H9 (cell line): Measurements from ENCODE around the gene SEMA4D. TPM values are rescaled to one million over a fixed set of nuclear protein-coding genes. Genes with fewer than 3 reads are reported as not detected.

Experiments
- DNase-seq: peaks from one replicate; pipeline ENCODE4 v3.0.0-alpha.2; 2017
- H2AFZ ChIP-seq: one replicate; pipeline ENCODE4 v1.6.1; 2013; ENCODE audit warnings: mild to moderate bottlenecking, low read length, control low read depth, moderate library complexity
- H2AK5ac ChIP-seq: 2 replicates; pipeline ENCODE4 v1.6.1; 2013; ENCODE audit warnings: low read length, control low read depth, mixed read lengths; ENCODE audit not compliant: insufficient read length
- H2BK120ac ChIP-seq: one replicate; pipeline ENCODE4 v1.6.1; 2013; ENCODE audit warnings: low read depth, mild to moderate bottlenecking, low read length, control low read depth, inconsistent platforms; ENCODE audit not compliant: poor library complexity, severe bottlenecking
- H2BK12ac ChIP-seq: 2 replicates; pipeline ENCODE4 v1.6.1; 2013; ENCODE audit warnings: low read length, control low read depth, mixed read lengths, low read depth; ENCODE audit not compliant: insufficient read length
- H2BK15ac ChIP-seq: 2 replicates; pipeline ENCODE4 v1.6.1; 2013; ENCODE audit warnings: low read depth, low read length, control low read depth
- H2BK20ac ChIP-seq: one replicate; pipeline ENCODE4 v1.6.1; 2013; ENCODE audit warnings: low read depth, mild to moderate bottlenecking, low read length, control low read depth, inconsistent platforms; ENCODE audit not compliant: poor library complexity, severe bottlenecking
- H2BK5ac ChIP-seq: 2 replicates; pipeline ENCODE4 v1.6.1; 2013; ENCODE audit warnings: low read length, control low read depth, mixed read lengths; ENCODE audit not compliant: insufficient read length
- H3K14ac ChIP-seq: 2 replicates; pipeline ENCODE4 v1.6.1; 2013; ENCODE audit warnings: low read length, control low read depth; ENCODE audit not compliant: insufficient read depth
- H3K18ac ChIP-seq: 2 replicates; pipeline ENCODE4 v1.6.1; 2013; ENCODE audit warnings: low read depth, mild to moderate bottlenecking, mixed read lengths, low read length, control low read depth; ENCODE audit not compliant: insufficient read length
- H3K23ac ChIP-seq: 2 replicates; pipeline ENCODE4 v1.6.1; 2013; ENCODE audit warnings: low read length, control low read depth, mixed read lengths, low read depth; ENCODE audit not compliant: insufficient read length
- H3K23me2 ChIP-seq: 2 replicates; pipeline ENCODE4 v1.6.1; 2013; ENCODE audit warnings: low read depth, mild to moderate bottlenecking, mixed read lengths, low read length, control low read depth; ENCODE audit not compliant: insufficient read length, poor library complexity, severe bottlenecking
- H3K27ac ChIP-seq: 2 replicates; pipeline ENCODE4 v1.5.1; 2013; ENCODE audit warnings: low read length, control low read depth, mixed read lengths, low read depth; ENCODE audit not compliant: insufficient read length
- H3K27me3 ChIP-seq: 2 replicates; pipeline ENCODE4 v1.6.1; 2013; ENCODE audit warnings: low read length, control low read depth, inconsistent platforms; ENCODE audit not compliant: insufficient read depth
- H3K4ac ChIP-seq: 2 replicates; pipeline ENCODE4 v1.6.1; 2013; ENCODE audit warnings: low read depth, mild to moderate bottlenecking, control low read depth, inconsistent platforms, low read length, moderate library complexity
- H3K4me1 ChIP-seq: 2 replicates; pipeline ENCODE4 v1.6.1; 2013; ENCODE audit warnings: low read length, control low read depth, inconsistent platforms; ENCODE audit not compliant: insufficient read depth
- H3K4me2 ChIP-seq: 2 replicates; pipeline ENCODE4 v1.6.1; 2013; ENCODE audit warnings: low read length, control low read depth, mixed read lengths; ENCODE audit not compliant: insufficient read length, insufficient read depth
- H3K56ac ChIP-seq: 2 replicates; pipeline ENCODE4 v1.6.1; 2013; ENCODE audit warnings: low read depth, mild to moderate bottlenecking, mixed read lengths, low read length, control low read depth; ENCODE audit not compliant: insufficient read length
- H3K79me1 ChIP-seq: 2 replicates; pipeline ENCODE4 v1.6.1; 2013; ENCODE audit warnings: low read depth, mild to moderate bottlenecking, moderate library complexity, low read length, control low read depth, inconsistent platforms; ENCODE audit not compliant: insufficient read depth, poor library complexity, severe bottlenecking
- H3K79me2 ChIP-seq: 2 replicates; pipeline ENCODE4 v1.6.1; 2013; ENCODE audit warnings: low read length, control low read depth, inconsistent platforms; ENCODE audit not compliant: insufficient read depth
- H3K9ac ChIP-seq: 2 replicates; pipeline ENCODE4 v1.6.1; 2013; ENCODE audit warnings: low read length, control low read depth, mixed read lengths; ENCODE audit not compliant: insufficient read length; ENCODE audit errors: extremely low read depth
- H3K9me3 ChIP-seq: one replicate; pipeline ENCODE4 v1.6.1; 2013; ENCODE audit warnings: low read depth, low read length, inconsistent platforms; ENCODE audit not compliant: control insufficient read depth
- H3T11ph ChIP-seq: one replicate; pipeline ENCODE4 v1.6.1; 2013; ENCODE audit warnings: mild to moderate bottlenecking, low read length, control low read depth, inconsistent platforms
- H4K20me1 ChIP-seq: one replicate; pipeline ENCODE4 v1.6.1; 2013; ENCODE audit not compliant: control insufficient read depth, insufficient read length, insufficient read depth
- H4K5ac ChIP-seq: 2 replicates; pipeline ENCODE4 v1.6.1; 2013; ENCODE audit warnings: low read depth, mild to moderate bottlenecking, mixed read lengths, low read length, control low read depth; ENCODE audit not compliant: insufficient read length
- H4K8ac ChIP-seq: replicated peaks from 2 replicates; pipeline ENCODE4 v1.6.1; 2013; ENCODE audit warnings: low read length, control low read depth, mixed read lengths, low read depth; ENCODE audit not compliant: insufficient read length
- H4K91ac ChIP-seq: 2 replicates; pipeline ENCODE4 v1.6.1; 2013; ENCODE audit warnings: low read depth, mild to moderate bottlenecking, moderate library complexity, mixed read lengths, low read length, control low read depth; ENCODE audit not compliant: insufficient read length
- H3K27ac Mint-ChIP-seq, 3 experiments: 2 replicates in 2 of 3; 3 replicates in 1 of 3; pipeline ENCODE4 v1.8.0; 2020 to 2021; ENCODE audit warnings: mixed read lengths in 3 of 3, mild to moderate bottlenecking in 1 of 3, moderate library complexity in 1 of 3
- H3K27me3 Mint-ChIP-seq: 2 replicates; pipeline ENCODE4 v1.8.0; 2021; ENCODE audit warnings: low read depth, mild to moderate bottlenecking, moderate library complexity, mixed read lengths
- H3K36me3 Mint-ChIP-seq, 3 experiments: 2 replicates in 2 of 3; 3 replicates in 1 of 3; pipeline ENCODE4 v1.8.0; 2020 to 2021; ENCODE audit warnings: low read depth in 3 of 3, mixed read lengths in 3 of 3; ENCODE audit not compliant: insufficient read depth in 1 of 3
- H3K4me1 Mint-ChIP-seq, 2 experiments: 2 replicates each; pipeline ENCODE4 v1.8.0; 2020; ENCODE audit warnings: mixed read lengths in 2 of 2
- H3K4me3 Mint-ChIP-seq, 2 experiments: 2 replicates in 1 of 2; 3 replicates in 1 of 2; pipeline ENCODE4 v1.8.0; 2020 to 2021; ENCODE audit warnings: mild to moderate bottlenecking in 2 of 2, mixed read lengths in 2 of 2, moderate library complexity in 1 of 2
- H3K9me3 Mint-ChIP-seq, 2 experiments: 2 replicates in 1 of 2; 3 replicates in 1 of 2; pipeline ENCODE4 v1.8.0; 2020; ENCODE audit warnings: mild to moderate bottlenecking in 2 of 2, mixed read lengths in 2 of 2, moderate library complexity in 1 of 2
- CTCF ChIP-seq: fragments of 200-600 bp; sonication (generic); conservative IDR thresholded peaks from 3 replicates; pipeline ENCODE4 v1.8.0; 2021; ENCODE audit warnings: antibody characterized with exemption, mild to moderate bottlenecking
- total RNA-seq: library from RNA; stranded (reverse); gene quantifications from 2 replicates; pipeline ENCODE4 v1.2.1, GENCODE V29; 2021

The SEMA4D gene
- total RNA-seq, 1 experiment from 2014 or later: 47.2 TPM

- peaks cover 0 to 5% (median 4%) of the 10 kb centered on the region in 3 experiments; a peak in 5 of 7 replicates for H3K36me3 Mint-ChIP-seq
- H3K27me3 Mint-ChIP-seq: no peaks in the 10 kb centered on the region
- 0 out of 7 replicates have a peak overlapping the region, but pooled peaks of 1 of the 3 experiments have one; percentile 31 for H3K27ac Mint-ChIP-seq
- no peak overlapping the region for H2BK5ac ChIP-seq
- peaks cover 22% of the 10 kb centered on the region; the same call in 1 of the 2 replicates for H3K79me2 ChIP-seq
- no peak overlapping the region for H2BK20ac ChIP-seq
- no peak overlapping the region for H4K5ac ChIP-seq
- H3K14ac ChIP-seq: no peak overlapping the region
- H3K4me2 ChIP-seq: no peak overlapping the region
- H2BK120ac ChIP-seq: no peak overlapping the region
- no peak overlapping the region for H3K18ac ChIP-seq
- no peaks in the 10 kb centered on the region for H3K27me3 ChIP-seq
- no peak overlapping the region for H4K91ac ChIP-seq
- H3K9me3 Mint-ChIP-seq: no peaks in the 10 kb centered on the region
- H2BK15ac ChIP-seq: no peak overlapping the region
- H3K4ac ChIP-seq: no peak overlapping the region
- no peaks in the 10 kb centered on the region for H3K23me2 ChIP-seq
- H4K8ac ChIP-seq: no peak overlapping the region
- H3T11ph ChIP-seq: no peak overlapping the region
- H4K20me1 ChIP-seq: peaks cover 4% of the 10 kb centered on the region
- no peak overlapping the region for H3K56ac ChIP-seq
- H3K27ac ChIP-seq: no peak overlapping the region
- H3K4me1 Mint-ChIP-seq: peaks cover 59 to 60% of the 10 kb centered on the region in 2 experiments
- H3K9ac ChIP-seq: no peak overlapping the region
- H2AK5ac ChIP-seq: no peak overlapping the region
- no peak for TF ChIP-seq CTCF
- no peaks in the 10 kb centered on the region for H3K9me3 ChIP-seq
- H3K4me3 Mint-ChIP-seq: no peak overlapping the region
- H3K23ac ChIP-seq: no peak overlapping the region
- peak; percentile 6 for DNase-seq
- peaks cover 3% of the 10 kb centered on the region for H3K4me1 ChIP-seq
- no peaks in the 10 kb centered on the region for H3K79me1 ChIP-seq
- H2BK12ac ChIP-seq: no peak overlapping the region
- H2AFZ ChIP-seq: no peak overlapping the region
These were observed 11.2 kb downstream of the SEMA4D start for GRCh38 chr9:89486681-89487080.
